HG03571 (cell line): Measurements from ENCODE around the gene NCL.
"Not testable (repeated sequence)": the region's sequence is repeated elsewhere in the genome, so short reads cannot be mapped to it uniquely, and the experiment has no call there.

ENCODE experiments used
- ATAC-seq: cut with Tn5 transposase; IDR thresholded peaks from one replicate; pipeline ENCODE4 v1.9.1; 2021; ENCODE audit not compliant: unreplicated experiment

Gene NCL

DNA sequence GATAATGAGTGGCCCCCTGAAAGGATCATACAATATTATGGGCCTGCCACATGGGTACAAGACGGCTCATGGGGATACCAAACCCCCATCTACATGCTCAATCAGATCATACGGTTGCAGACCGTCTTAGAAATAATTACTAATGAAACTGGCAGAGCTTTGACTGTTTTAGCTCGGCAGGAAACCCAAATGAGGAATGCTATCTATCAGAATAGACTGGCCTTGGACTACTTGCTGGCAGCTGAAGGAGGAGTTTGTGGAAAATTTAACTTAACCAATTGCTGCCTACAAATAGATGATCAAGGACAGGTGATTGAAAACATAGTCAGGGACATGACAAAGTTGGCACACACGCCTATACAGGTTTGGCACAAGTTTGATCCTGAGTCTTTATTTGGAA, 56.6 kb downstream of the NCL start:
- ATAC-seq: not testable (repeated sequence)

DNA sequence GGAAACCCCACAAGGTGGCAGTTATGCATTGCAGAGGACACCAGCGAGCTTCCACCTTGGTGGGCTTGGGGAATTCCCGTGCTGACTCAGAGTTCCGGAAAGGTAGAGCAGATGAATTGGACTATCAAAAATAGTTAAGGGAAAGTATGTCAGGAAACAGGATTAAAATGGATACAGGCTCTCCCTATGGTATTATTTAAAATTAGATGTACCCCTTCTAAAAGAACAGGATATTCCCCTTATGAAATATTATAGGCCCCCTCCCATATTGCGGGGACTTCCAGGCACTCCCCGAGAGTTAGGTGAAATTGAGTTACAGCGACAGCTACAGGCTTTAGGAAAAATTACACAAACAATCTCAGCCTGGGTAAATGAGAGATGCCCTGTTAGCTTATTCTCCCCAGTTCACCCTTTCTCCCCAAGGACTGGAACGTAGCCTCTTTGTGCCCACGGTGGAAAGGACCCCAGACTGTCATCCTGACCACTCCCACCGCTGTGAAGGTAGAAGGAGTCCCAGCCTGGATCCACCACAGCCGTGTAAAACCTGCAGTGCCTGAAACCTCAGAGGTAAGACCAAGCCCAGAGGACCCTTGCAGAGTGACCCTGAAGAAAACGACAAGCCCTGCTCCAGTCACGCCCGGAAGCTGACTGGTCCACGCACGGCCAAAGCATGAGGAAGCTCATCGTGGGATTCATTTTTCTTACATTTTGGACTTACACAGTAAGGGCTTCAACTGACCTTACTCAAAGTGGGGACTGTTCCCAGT, 58.5 kb downstream of the NCL start:
- not testable (repeated sequence) for ATAC-seq

DNA sequence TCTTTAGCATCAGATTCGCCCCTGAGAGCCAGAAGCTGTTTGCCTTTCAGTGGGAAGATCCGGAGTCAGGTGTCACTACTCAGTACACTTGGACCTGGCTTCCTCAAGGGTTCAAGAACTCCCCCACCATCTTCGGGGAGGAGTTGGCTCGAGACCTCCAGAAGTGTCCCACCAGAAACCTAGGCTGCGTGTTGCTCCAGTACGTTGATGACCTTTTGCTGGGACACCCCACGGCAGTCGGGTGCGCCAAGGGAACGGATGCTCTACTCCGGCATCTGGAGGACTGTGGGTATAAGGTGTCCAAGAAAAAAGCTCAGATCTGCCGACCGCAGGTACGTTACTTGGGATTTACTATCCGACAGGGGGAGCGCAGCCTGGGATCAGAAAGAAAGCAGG, 60.1 kb downstream of the NCL start:
- not testable (repeated sequence) for ATAC-seq
